ENCODE measurements around the gene C5orf15.

GRCh38 chr5:133978943-133979342 is 10.5 kb upstream of the C5orf15 start:
- TF ChIP-seq CTCF (IDR thresholded peaks at IDR 0.05; ENCODE audit: low read depth, low read length, missing input control) (no peak), EGR1 (IDR thresholded peaks at IDR 0.05; ENCODE audit: low read depth in 2 of 2) (no peak), JUND (IDR thresholded peaks at IDR 0.05) (no peak), REST (IDR thresholded peaks at IDR 0.05) (no peak), YY1 (IDR thresholded peaks at IDR 0.05) (no peak)
